Measurements from ENCODE around the gene SNX27.

Gene SNX27

DNA sequence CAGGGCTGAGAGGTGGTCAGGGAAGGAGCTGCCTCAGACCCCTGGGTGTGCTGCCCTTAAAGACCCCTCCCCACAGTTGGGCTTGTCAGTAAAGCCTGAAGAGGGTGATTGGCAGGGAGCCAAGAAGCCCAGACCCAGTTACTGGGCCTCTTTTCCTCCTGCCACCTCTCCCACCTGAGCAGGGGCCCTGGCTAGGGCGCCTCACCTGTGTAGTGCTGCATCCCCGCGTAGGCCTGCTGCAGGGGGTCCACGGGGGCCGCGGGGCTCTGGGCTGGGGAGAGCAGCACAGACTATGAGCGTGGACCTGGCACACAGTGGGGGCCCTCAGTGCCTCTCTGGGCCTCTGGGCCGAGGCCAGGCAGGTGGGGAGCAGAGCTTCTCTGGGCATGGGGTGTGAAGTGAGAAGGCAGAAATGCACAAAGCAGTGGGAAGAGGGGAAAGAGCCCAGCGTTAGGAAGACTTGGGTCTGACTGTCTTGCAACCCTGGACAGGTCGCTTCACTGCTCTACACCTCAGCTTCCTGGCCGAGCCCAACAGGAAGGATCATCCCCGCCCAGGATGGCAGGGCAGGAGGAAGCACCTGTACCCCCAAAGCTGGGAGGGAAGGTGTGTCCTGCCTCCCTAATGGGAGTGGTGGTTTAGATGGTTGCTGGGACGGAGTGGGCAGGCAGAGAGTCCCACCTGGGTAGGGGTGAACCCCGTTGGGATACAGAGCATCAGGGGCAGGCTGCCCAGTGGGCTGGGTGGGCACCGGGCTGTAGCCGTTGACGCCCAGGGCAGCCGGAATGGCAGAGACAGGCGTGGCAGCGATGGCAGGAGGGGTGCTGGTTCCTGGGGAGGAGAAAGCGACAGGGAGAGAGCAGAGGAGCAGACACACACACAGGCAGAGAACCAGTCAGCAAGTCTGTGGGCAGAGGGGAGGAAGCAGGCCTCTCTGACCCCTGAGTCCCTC lies 94.9 kb downstream of the SNX27 start:
- no peak for DNase-seq (ENCODE audit: low spot score)

DNA sequence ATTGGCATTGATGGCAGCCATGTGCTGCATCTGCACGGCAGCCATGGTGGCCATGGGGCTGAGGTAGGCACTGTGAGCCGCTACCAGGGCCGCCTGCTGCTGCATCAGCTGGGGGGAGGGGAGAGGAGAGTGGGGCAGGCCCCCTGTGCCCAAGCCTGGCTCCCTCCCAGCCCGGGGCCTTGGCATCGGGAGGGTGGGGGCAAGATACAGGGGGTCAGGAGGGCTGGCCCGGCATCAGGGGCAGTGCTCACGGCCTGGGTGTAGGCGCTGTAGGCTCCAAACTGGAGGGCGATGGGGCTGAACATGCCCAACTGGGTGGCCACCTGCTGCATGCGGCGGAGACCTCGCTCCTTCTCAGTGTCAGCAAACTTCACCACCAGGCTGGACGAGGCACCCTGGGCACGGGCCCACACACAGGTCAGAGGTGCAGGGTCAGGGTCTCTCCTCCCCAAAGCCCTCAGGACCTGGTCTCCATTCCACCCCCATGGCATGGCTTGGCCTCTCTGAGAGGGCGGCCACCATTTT lies 95.8 kb downstream of the SNX27 start:
- DNase-seq (ENCODE audit: low spot score): peak; percentile 52

DNA sequence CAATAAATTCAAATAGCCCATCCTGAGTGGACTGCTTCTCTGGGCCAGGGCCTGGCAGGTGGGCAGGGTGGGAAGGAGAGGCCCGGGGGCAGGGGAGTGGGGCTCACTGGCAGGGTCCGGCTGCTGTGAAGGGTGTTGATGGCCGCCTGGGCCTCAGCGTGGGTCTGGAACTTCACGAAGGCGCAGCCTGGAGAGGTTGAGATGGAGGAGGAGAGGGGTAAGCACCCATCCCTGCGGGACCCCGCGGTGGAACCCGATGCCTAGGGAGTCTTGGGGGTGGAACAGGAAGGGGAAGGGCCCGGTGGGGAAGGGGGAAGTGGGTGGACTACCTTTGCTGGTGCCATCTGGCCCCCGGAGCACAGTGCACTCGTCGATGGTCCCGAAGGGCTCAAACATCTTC lies 97.0 kb downstream of the SNX27 start:
- DNase-seq (ENCODE audit: low spot score): peak; percentile 56

DNA sequence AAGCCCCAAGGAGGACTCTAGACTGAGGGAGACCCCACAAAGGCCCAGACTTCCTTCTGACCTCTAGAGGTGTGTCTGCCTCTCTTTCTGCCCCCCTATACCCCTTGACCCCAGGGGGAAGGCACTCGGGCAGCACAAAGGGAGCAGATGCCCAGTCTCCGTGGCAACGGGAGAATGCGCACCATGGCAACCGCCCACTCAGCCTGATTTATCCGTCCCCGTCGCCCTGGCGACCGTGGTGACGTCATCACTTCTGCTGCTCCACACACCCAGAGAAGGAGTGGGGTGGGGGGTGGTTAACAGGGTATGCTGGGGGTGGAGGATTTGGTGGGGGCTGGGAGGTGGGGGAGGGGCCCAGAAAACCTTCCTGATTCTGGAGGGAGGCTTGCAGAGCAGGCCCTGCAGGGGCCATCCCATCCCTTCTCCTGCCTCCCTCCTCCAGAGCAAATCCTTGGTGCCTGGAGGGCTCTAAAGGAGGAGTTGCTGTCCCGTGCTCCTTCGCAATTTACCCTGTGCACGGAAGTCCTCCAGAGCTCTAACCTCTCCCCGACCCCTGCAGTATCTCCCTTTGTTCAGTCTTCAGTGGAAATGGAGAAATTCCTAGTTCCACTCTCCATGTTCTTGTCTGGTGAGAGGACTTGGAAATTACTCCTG lies 98.5 kb downstream of the SNX27 start:
- no peak for DNase-seq (ENCODE audit: low spot score)

DNA sequence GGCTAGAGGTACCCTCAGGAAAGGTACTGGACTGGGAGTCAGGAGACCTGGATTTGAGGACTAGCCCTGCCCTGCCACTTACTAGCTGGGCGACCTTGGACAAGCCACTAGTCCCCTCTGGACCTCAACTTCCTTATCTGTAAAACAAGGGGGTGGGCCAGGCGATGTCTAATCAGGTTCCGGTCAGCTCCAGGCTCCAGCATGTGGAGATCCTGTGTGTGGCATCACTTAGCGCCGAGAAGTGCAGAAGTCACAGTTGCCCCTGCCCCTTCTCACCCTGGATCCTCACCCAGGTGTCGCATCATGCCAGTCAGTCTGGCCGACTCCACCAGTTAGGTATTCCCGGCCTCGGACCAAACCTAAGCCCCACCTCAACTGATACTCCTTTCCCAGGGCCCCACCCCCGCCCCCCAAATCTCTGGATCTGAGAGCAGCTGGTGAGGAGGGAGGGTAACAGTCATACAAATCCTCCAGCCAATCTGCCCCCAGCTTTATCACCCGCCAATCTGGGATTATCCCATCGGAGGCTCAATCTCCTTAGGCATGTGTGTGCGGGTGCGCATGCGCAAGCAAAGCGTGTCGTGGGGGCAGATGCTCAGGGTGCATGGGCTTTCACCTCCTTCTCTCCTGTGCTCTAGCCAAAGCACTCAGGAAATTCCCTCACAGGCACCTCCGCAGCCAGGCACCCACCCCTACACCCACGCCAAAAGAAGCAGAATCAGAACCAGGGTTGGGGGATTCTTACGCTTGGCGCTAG lies 99.4 kb downstream of the SNX27 start:
- no peak for DNase-seq (ENCODE audit: low spot score)

DNA sequence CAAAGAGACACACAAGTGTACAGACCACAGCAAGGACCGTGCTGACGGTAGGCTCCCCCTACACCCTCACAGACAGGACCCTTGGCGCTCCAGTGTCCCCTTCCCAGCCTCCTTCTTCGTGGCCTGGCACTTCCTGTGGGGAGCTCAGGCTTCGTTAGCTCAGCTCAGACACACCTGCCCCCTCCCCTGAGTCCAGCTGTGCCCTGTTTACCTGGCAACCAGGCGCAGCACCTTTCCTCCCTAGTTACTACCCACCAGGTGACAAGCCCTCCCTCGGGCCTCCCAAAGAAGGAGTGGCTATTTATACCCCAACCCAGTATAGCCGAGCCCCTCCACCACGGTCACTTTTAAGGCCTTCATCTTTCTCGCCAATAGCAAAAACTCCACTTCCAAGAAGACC lies 100.1 kb downstream of the SNX27 start:
- DNase-seq (ENCODE audit: low spot score): no peak

DNA sequence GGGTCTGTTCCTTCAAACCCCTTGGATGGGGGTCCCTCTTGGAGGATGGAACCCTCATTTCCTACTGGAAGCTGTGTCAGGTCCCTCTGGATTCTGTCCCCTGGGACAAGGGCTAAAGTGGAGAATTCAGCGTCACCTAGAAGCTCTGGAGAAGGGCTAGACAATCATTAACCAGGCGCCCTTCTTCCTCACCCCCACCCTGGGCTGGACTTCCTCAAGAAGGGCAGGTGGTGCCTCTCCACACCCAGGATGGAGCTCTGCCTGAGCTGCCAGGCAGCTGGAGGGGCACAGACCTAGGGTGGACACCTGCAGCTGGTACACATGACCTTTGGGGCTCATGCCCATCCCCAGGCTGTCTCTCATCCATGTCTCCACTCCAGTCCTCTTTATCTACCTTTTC lies 101.2 kb downstream of the SNX27 start:
- no peak for DNase-seq (ENCODE audit: low spot score)

DNA sequence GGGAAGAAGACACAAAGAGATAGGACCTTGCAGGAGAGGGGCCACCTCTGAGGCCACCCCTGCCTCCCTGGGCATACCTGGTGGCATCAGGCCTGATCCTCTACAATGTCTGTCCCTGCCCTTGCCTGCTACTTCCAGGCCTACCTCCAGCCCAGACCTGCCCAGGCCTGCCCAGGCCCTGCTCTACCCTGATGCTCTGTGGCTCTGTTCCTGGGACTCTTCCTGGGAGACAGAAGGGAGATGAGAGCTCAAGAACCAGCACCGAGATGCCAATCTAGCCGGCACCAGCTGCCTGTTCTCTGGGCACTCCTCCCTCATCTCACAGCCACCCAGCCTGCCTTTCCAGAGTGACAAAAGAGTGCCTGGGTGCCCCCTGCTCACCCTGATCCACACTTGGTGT lies 102.0 kb downstream of the SNX27 start:
- DNase-seq (ENCODE audit: low spot score): no peak

DNA sequence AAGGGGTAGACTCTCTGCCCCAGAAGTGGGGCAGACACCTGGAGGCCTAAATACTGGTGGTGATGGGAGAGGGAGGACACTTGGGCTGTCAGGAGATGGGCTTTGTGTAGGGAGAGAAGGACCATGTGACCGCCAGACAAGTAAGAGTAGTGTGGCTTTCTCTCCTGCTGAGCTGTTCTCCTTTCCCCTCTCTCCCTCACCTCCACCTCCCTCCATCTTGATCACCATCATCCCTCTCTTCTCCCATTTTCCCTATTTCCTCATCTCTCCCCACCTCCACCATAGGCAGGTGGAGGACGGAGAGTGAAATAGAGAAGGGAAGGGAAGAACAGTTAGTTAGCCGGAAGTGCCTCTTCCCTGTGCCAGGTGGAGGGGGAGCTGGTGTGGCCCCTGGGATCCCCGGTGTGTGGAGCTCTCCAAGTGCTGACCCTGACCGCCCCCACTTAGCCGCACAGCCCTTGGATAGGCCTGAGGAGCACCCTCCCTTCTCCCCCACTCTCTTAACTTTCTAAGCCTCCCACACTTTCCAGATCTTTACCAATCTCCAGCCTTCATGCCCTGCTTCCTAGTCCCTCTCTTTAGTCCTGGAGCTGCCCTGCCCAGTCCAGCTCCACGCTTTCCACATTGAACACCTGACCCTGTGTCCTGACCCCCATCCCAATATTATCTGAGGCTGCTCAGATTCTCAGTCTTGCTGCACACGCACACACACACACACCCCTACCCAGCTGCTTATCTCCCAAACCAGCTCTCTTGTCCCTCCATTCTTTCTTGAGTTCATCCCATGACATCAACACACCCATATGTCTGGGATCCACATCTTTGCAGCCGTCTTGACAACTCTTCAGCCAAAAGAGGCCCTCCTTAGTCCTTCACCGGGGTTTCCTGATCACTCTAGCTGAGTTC lies 103.2 kb downstream of the SNX27 start:
- DNase-seq (ENCODE audit: low spot score): no peak

DNA sequence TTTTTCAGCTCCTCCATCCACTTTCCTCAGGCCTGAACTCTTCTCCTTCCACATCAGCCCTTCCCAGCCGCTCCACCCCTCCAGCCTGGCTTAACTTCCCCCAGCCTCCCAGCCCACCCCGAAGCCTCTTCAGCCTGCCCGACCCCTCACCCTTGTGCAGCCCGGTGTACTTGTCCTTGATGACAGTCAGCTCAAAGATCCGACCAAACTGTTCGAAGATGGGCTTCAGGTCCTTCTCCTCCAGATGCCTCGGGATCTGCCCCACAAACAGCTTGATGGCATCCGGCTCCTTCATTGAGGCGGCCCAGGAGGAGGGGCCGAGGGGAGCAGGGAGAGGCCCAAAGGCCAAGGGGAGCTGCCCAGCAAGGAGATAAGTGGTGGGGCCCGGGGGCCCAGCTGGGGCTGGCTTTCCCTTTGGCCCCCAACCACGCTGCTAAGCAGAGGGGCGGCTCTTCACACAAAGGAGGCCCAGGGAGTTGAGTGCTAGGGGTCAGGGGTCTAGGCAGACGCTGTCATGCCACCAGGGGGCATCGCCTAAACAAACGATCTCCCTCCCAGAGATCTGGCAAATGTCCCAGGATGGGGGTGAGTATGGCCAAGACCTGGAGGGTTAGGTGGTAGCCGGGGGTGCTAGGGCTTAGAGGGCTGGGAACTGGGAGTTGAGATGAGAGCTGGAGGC lies 104.0 kb downstream of the SNX27 start:
- DNase-seq (ENCODE audit: low spot score): no peak

DNA sequence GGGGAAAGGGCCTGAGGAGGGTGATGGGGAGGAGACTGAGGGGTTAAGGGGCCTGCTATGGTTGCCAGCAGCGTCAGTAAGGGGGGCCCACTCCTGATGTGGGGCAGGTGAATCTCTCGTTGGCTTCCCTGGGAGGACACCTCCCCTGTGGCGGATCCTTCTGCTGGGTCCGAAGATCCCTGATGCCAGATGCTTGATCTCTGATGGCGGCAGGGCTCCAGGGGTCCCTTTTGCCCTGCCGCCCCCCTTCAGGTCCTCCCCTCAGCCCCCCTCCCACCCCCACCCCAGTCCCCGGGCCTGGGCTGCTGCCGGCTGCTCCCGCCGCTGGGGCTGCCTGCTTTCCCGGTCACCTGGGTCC lies 104.5 kb downstream of the SNX27 start:
- no peak for DNase-seq (ENCODE audit: low spot score)

DNA sequence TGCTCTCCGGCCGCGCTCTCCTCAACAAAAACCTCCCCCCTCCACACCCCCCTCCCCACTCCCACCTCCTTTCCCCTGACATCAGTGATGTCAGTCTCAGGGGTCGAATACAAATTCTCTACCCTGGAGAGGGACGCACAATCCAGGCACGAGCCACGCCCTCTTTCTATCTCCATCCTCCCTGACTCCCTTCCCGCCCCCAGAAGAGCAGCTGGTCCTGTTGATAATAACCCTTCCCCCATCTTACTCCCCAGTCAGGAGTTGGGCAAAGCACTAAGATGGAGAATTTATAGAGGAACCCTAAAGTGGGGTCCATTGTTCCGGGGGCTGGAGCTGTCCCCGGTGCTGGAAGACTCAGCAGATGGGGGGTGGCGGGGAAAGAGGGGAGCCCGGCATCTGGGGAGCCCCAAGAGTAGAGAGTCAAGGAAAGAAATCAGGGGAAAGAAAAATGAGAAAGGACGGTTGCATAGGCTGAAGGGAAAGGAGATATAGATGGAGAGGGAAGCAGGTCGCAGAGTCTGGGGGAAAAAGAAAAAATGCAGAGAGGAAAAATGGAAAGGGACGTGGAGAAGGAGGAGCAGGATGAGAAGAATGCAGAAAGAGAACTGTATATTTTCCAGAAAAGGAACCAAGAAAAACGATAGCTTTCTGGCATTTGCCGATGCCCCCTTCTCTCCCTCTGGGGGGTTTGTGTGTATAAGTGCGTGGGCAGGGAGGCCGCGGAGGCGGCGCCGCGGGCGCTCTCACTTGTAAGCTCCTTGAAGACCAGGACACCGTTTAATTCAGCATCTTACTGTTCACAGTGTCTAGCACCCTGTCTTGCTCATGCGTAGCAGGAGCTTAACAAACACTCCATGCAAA lies 105.2 kb downstream of the SNX27 start, which contains the start of gene CELF3:
CELF3 (minus strand) TSS at position 33 of the 861 bp plus-strand sequence. CDS start 783 bp downstream, outside the sequence.
- no peak for DNase-seq (ENCODE audit: low spot score)

DNA sequence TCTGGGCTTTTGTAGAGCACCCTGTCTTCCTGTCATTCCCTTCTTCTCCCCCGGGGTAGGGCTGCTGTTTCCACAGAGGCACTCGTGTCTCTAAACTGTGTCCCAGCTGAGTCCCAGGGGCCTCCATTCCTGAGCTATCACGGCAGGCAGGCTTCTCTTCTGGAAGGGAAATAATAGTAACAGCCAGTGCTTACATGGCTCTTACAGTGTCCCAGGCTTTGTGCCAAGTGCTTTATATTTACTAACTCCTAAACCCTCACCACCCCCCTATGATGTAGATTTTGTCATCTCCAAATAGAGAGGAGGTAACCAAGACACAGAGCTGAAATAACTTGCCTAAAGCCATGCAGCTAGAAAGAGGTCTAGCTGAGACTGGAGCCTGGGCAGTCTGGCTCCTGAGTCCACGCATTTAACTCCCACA lies 106.2 kb downstream of the SNX27 start:
- DNase-seq (ENCODE audit: low spot score): no peak

DNA sequence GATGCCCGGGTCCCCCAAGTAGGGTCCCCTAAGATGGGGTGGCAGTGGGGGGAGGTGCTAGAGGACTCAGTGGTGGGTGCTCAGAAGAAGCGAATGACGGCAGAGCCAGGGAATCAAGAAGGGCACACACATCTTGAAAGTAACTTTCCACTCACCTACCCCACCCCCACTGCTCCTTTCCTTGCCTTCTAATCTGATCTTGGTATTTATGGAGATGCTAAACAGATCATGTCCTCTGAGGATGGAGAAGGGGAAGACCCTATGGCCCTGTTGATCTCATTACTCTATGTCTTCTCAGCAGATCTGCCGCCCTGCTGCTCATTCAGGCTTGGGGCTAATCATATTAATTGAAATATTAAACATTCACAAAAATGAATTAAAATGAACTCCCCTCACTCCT lies 106.8 kb downstream of the SNX27 start:
- DNase-seq (ENCODE audit: low spot score): no peak

DNA sequence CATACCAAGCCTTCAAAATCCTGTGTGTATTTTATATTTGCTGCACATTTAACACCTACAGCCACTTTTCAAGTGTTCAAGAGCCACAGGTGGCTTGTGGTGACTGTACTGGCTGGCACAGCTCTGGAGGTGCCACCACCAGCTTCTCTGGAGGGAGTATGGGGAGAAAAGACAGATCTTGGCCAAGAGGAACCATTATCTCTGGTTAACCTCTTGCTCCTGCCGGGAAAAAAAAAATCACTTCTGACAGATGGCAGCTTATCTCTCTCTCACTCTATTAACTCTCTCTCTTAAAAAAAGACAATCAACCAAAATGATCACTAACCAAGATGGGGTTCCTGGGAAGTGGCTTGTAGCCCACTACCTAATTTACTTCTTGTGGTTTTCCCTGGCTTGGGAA lies 108.3 kb downstream of the SNX27 start:
- no peak for DNase-seq (ENCODE audit: low spot score)

DNA sequence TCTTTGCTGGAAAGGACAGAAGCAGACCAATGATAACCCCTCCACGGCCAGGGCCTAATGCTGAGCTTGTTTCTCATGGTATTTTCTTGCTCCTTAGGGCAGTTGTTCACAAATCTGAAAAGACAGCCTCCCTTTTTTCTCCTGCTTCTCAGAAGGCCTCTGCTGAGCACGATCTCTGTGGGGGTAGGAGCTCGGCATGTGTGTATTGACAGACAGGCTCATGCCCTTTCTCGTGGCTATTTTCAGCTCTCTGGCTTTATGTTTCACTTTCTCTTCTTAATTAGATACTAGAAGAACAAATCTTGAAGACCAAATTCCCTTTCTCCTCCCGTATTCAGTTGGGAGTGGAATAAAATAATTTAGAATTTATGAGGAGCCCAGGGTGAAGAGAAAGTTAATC lies 108.7 kb downstream of the SNX27 start:
- peak; percentile 18 for DNase-seq (ENCODE audit: low spot score)

DNA sequence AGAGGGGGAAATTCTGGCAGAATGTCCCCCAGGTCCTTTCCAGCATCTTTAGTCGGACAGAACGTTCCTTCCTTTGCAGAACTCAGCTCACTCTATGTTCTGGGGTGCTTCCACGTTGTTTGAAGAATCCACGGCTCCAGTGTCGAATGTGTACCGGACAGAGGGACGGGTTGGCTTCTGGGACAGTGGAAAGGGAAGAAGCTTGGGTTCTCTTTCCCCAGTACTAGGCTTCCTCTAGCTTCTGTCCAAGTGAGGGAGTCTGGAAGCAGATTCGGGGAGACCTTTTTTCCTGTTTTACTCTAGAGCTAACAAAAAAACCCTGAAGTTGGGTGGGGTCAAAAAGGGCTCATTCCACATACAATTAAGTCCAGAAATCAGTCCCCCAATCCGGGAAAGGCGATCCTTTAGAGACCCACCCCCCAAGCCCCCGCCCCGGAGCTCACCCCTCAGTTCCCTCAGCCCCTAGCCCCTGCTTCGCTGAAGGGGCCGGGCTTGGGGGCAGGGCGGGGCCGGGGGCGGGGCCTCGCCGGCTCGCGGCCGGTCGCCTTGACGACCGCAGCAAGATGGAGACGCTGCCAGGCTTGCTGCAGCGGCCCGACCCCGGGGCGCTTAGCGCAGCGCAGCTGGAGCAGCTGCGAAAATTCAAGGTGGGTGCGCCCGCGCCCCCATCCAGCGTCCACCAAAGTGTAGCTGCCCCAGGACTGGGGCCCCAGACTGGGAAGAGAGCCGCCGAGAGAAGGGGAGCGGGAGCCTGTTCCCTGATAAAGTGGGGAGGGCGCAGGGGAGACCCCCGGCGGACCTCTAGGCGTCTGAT lies 109.3 kb downstream of the SNX27 start, which contains the start of gene RIIAD1:
RIIAD1 (plus strand) TSS at position 549 of the 814 bp plus-strand sequence; CDS start at position 564, 15 bp downstream.
- peak; percentile 71 for DNase-seq (ENCODE audit: low spot score)

DNA sequence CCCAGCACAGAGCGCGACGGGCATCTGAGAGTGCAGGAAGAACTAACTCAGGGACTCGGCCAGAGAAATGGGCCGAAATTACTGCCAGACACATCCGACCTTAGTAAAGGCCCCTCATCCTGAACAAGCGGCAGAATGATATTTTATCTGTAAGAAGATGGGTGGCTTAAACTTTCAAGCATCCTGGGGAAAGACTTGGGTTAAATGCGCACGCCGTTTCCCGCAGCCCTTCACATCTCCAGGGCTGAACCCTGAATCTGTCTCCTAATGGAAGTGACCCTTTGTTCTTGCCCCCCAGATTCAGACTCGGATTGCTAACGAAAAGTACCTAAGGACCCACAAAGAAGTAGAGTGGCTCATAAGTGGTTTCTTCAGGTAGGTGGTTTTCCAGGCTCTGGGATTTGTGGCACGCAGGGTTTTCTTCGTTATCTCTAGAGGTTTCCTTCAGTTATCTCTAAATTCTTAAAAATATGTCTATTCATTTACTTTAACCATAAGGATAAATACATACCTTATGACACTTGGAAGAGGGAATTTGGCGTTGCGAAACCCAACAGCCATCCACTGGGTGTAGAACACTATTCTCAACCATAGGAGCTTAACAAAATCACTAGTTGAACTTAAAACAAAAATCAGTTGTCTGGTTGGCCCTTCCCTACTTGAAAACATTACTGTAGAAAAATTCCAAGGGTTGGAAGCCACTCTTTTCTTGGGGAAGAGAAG lies 110.1 kb downstream of the SNX27 start:
- no peak for DNase-seq (ENCODE audit: low spot score)
